Measurements from ENCODE around the gene INO80D. TPM values are rescaled to one million over a fixed set of nuclear protein-coding genes. Genes with fewer than 3 reads are reported as not detected.

The INO80D gene
- total and polyA plus RNA-seq, 2 of the 8 experiments (the other 6 are each of a cell fraction or from before 2014, with no cell fraction given), result 6.2 to 37.4 TPM

- TF ChIP-seq CTCF (IDR thresholded peaks at IDR 0.05; ENCODE audit: control extremely low read depth in 1 of 3, insufficient read depth in 1 of 3, low read depth in 1 of 3, low read length in 3 of 3), result peak; percentile 62 to 91 (median 81)
- no peak for TF ChIP-seq MAFK (IDR thresholded peaks at IDR 0.05; ENCODE audit: low read depth, low read length)
- no peak for TF ChIP-seq JUN (IDR thresholded peaks at IDR 0.05; ENCODE audit: low read depth, low read length)
- no peak for TF ChIP-seq SP4 (IDR thresholded peaks at IDR 0.05; ENCODE audit: low read length)
- no peak for TF ChIP-seq POLR2AphosphoS5 (IDR thresholded peaks at IDR 0.05; ENCODE audit: low read depth, low read length)
- TF ChIP-seq YY1 (IDR thresholded peaks at IDR 0.05; ENCODE audit: low read depth, low read length), result 0 out of 2 replicates have a peak, but pooled peaks have one; percentile 24
- no peak for TF ChIP-seq BRCA1 (IDR thresholded peaks at IDR 0.05; ENCODE audit: low read depth, low read length)
- TF ChIP-seq SUZ12 (IDR thresholded peaks at IDR 0.05; ENCODE audit: low read length), result no peak
- no peak for TF ChIP-seq RNF2 (IDR thresholded peaks at IDR 0.05; ENCODE audit: borderline replicate concordance, low read depth, low read length, missing control alignments, poor library complexity, severe bottlenecking)
- no peak for TF ChIP-seq ZNF274 (IDR thresholded peaks at IDR 0.05; ENCODE audit: borderline replicate concordance, extremely low read depth, low read length)
- TF ChIP-seq RAD21 (IDR thresholded peaks at IDR 0.05 in 1 of 2, conservative IDR thresholded peaks at IDR 0.05 in 1 of 2; ENCODE audit: low read depth in 2 of 2, low read length in 2 of 2), result peak; percentile 90 to 92
These were observed 81.8 kb downstream of the INO80D start (continued) for GRCh38 chr2:206004004-206004693.

All from H1 (cell line).